Measurements from ENCODE around the gene PGLYRP2.

Gene PGLYRP2

DNA sequence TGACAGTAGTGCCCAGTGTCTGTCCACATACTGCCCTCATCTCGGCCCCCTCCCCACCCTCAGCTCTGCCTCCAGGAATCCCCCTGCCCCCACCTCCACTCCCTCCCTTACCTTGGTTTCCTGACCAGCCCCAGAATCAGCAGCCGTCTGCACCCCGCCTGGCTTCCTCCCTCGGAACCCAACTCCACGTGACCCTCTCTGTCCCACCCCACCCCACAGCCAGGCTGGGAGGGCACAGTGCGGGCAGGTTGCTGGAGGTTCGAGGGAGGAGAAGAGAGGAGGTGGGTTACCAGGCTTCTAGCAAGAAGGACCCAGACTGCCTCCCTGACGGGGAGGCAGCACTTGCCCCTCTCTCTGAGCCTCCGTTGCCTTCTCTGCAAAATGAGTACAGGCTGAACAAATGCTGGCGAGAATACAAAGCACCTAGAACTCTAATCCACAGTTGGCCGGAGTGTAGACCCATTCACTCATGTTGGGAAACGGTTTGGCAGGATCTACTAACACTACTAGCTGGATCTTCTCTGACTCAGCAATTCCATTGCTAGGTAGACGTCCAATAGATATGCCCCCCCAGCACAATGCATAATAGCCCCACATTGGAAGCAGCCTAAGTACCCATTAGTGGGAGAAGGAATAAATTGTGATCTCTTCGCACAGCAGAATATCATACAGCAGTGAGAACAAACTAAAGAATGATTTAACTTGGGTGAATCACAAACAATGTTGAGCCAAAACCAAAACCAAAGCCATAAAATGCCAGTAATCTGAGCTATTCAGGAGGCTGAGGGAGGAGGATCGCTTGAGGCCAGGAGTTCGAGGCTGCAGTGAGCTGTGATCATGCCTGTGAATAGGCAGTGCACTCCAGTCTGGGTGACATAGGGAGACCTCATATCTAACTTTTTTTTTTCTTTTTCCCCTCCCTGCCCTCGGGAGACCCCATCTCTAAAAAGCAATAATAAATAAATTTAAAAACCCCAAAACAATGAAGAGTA is 14.6 kb downstream of the PGLYRP2 start, which contains the start of gene RASAL3:
TSS of gene RASAL3 (minus strand) at position 151 of the 992 bp plus-strand sequence. CDS start 186 bp downstream, outside the sequence.
- ChIA-PET POLR2A (ENCODE audit: low non-redundant PET) (no interaction called here), CTCF (no interaction called here)
- TF ChIP-seq, protein P1, sequence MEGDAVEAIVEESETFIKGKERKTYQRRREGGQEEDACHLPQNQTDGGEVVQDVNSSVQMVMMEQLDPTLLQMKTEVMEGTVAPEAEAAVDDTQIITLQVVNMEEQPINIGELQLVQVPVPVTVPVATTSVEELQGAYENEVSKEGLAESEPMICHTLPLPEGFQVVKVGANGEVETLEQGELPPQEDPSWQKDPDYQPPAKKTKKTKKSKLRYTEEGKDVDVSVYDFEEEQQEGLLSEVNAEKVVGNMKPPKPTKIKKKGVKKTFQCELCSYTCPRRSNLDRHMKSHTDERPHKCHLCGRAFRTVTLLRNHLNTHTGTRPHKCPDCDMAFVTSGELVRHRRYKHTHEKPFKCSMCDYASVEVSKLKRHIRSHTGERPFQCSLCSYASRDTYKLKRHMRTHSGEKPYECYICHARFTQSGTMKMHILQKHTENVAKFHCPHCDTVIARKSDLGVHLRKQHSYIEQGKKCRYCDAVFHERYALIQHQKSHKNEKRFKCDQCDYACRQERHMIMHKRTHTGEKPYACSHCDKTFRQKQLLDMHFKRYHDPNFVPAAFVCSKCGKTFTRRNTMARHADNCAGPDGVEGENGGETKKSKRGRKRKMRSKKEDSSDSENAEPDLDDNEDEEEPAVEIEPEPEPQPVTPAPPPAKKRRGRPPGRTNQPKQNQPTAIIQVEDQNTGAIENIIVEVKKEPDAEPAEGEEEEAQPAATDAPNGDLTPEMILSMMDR (conservative IDR thresholded peaks at IDR 0.05; ENCODE audit: low read depth), result no peak
- DNase-seq (ENCODE audit: low spot score), result no peak
- no peak within 1 kb of the TSS for H3K27ac ChIP-seq

DNA sequence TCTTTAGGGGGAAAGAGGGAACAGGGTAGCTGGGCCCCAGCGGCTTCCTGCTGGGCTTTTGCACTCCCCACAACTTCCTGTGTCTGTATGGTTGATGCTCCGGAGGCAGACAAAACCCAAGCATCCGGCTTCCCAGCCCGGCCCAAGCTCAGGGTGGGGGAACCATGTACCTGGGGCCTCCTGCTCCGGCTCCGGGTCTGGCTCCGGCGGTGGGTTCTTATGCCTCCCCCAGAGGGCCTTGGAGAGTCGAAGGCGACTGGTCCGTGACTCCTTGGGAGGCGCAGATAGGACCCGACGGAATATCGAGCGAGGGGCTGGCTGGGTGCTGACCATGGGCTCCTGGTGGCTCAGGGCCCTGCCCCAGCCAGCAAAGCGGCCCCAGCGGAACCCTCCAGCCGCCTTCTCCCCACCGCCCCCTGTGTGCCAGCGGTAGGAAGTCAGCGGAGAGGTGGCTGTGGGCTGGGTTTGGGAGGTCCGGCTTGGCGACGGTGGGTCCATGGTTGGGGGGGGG is 15.4 kb downstream of the PGLYRP2 start:
- H3K27ac ChIP-seq, result no peak overlapping the region
- CTCF ChIA-PET, result no interaction called here
- DNase-seq (ENCODE audit: low spot score), result no peak
- POLR2A ChIA-PET (ENCODE audit: low non-redundant PET), result no interaction called here
- TF ChIP-seq, protein P1 (conservative IDR thresholded peaks at IDR 0.05; ENCODE audit: low read depth), result no peak

DNA sequence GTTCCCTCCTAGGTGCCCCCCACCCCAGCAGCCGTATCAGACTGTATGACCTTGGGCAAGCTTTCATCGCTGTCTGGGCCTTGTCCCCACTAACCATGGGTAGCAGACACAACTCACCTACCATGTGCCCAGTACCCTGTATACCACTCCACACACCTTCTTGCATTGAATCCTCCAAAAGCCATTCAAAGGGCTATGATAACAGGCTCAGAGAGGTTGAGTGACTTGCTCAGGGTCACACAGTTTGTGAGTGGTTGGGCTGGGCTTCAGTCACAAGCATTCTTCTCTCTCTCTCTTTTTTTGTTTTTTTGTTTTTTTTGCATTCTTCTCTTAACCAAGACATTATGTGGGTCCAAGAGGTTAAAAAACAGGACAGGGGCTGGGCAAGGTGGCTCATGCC is 17.6 kb downstream of the PGLYRP2 start:
- CTCF ChIA-PET, result no interaction called here

DNA sequence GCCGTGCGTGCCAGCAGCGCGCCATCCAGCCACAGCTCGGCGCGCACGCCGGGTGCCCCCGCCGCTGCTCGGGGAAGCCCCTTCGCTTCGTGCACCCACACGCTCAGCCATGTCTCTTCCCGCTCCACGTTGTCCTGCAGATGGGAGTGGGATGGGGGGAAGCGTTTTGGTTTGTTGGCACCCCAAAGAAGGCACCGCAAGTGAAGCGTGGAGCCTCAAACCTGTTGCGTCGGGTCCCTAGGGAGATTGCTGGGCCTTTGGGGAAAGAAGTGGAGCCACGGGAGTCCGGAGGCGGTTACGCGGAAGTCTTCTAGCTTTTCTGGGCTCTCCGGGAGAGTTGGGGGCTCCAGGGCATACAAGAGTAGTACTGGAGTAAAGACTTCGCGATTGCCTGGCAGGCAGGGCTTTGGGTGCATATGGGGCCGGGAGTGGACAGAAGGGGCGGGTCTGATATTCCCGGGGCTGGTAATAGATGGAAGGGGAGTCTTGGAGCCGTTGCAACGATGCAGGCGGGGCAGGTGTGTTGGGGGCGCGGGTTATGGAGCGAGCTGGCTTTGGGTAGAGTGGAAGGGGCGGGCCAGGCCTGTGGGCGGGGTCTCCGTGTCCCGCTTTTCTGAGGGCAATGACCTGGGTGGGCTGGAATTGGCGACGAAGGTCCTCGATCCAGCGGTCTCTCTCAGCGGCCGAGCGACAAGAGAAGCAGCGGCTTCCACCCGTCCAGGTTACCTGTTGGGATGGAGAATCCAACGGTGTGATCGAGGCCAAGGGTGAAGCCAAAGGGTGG is 21.4 kb downstream of the PGLYRP2 start:
- TF ChIP-seq, protein P1 (conservative IDR thresholded peaks at IDR 0.05; ENCODE audit: low read depth), result no peak
- DNase-seq (ENCODE audit: low spot score), result no peak
- POLR2A ChIA-PET (ENCODE audit: low non-redundant PET), result no interaction called here
- no peak overlapping the region for H3K27ac ChIP-seq
- CTCF ChIA-PET, result interaction anchor here (0.9 kb wide), 1 partner anchor 296 kb away, joined by 8 read pairs; no protein-coding TSS in a partner anchor

More for the DNA sequence above, 17.6 kb downstream of the PGLYRP2 start:
- no peak for DNase-seq (ENCODE audit: low spot score)
- no peak overlapping the region for H3K27ac ChIP-seq
- TF ChIP-seq, protein P1 (conservative IDR thresholded peaks at IDR 0.05; ENCODE audit: low read depth), result no peak
- POLR2A ChIA-PET (ENCODE audit: low non-redundant PET), result no interaction called here

DNA sequence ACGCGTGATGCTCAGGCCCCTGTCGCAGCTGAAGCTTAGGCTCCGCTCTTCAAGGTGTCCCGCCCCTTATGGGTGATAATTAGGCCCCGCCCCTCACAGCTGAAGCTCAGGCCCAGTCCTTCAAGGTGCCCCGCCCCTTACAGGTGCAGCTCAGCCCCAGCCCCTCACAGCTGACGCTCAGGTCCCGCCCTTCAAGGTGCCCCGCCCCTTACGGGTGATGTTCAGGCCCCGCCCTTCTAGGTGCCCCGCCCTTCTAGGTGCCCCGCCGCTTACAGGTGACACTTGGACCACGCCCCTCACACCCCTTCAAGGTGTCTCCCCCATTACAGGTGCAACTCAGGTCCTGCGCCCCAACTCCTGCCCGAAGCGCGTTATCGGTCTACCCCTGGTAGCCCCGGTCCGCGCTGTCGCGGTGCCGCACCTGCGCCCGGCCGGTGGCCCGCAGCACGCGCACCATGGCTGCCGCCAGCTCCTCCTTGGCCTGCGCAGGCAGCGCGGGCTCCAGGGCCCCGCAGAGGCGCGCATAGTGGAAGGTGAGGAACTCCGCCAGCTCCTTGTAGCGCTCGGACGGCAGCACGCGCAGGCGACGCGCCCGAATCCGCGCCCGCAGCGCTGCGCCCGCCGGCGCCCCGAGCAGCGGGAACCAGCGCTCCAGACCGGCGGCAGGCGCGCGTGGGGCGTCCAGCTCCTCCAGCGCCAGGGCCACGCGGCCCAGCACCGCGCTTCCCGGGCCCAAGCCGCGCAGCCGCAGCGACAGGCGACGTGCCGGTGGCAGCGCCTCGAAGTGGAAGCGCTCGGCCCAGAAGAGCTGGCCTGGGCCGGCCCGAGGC is 22.2 kb downstream of the PGLYRP2 start:
- peak; percentile 47 for DNase-seq (ENCODE audit: low spot score)
- no peak overlapping the region for H3K27ac ChIP-seq
- TF ChIP-seq, protein P1 (conservative IDR thresholded peaks at IDR 0.05; ENCODE audit: low read depth), result no peak
- CTCF ChIA-PET, result interaction anchor here (0.9 kb wide), 1 partner anchor 296 kb away, joined by 8 read pairs; no protein-coding TSS in a partner anchor
- POLR2A ChIA-PET (ENCODE audit: low non-redundant PET), result no interaction called here
